Neural cell (in vitro differentiated cells): Measurements from ENCODE around the gene PDE6A. TPM values are rescaled to one million over a fixed set of nuclear protein-coding genes. Genes with fewer than 3 reads are reported as not detected.

ENCODE experiments used
- H2AFZ ChIP-seq: fragments of 200-600, 300-800 bp; sonication (generic), shearing (Covaris generic); 2 replicates; pipeline ENCODE4 v1.6.0; 2014; ENCODE audit warnings: low read depth, mild to moderate bottlenecking, antibody characterized with exemption, low read length, moderate library complexity
- H3F3A ChIP-seq: fragments of 200-600 bp; shearing (Covaris generic); 2 replicates; pipeline ENCODE4 v1.6.1; 2016; ENCODE audit warnings: mild to moderate bottlenecking, moderate library complexity, mixed read lengths, antibody characterized with exemption, low read length; ENCODE audit not compliant: insufficient read depth, poor library complexity, severe bottlenecking
- H3K27ac ChIP-seq: fragments of 200-600, 300-800 bp; sonication (generic), shearing (Covaris generic); 2 replicates; pipeline ENCODE4 v1.5.1; 2014; ENCODE audit warnings: mild to moderate bottlenecking, low read length, moderate library complexity
- H3K27me3 ChIP-seq: fragments of 300-800, 200-600 bp; sonication (generic), shearing (Covaris generic); 2 replicates; pipeline ENCODE4 v1.6.0; 2014; ENCODE audit warnings: mild to moderate bottlenecking, low read depth, low read length, moderate library complexity; ENCODE audit not compliant: insufficient read depth
- H3K36me3 ChIP-seq: fragments of 300-800, 200-600 bp; sonication (generic), shearing (Covaris generic); 2 replicates; pipeline ENCODE4 v1.5.1; 2014; ENCODE audit warnings: mild to moderate bottlenecking, antibody characterized with exemption, low read length, moderate library complexity; ENCODE audit not compliant: insufficient read depth
- H3K4me2 ChIP-seq: fragments of 300-800, 200-600 bp; sonication (generic), shearing (Covaris generic); 2 replicates; pipeline ENCODE4 v1.6.0; 2014; ENCODE audit warnings: mild to moderate bottlenecking, low read length
- H3K4me3 ChIP-seq: fragments of 300-800, 200-600 bp; sonication (generic), shearing (Covaris generic); 2 replicates; pipeline ENCODE4 v1.5.1; 2014; ENCODE audit warnings: mild to moderate bottlenecking, low read length, moderate library complexity
- H3K79me2 ChIP-seq: fragments of 200-600 bp; shearing (Covaris generic); replicated peaks from 2 replicates; pipeline ENCODE4 v1.6.0; 2014; ENCODE audit warnings: mild to moderate bottlenecking, low read length, moderate library complexity; ENCODE audit not compliant: insufficient read depth
- H3K9ac ChIP-seq: fragments of 300-800, 200-600 bp; sonication (generic), shearing (Covaris generic); 2 replicates; pipeline ENCODE4 v1.6.1; 2016; ENCODE audit warnings: mild to moderate bottlenecking, low read length, mixed read lengths
- H3K9me2 ChIP-seq: fragments of 200-600 bp; shearing (Covaris generic); 2 replicates; pipeline ENCODE4 v1.6.1; 2016; ENCODE audit warnings: mild to moderate bottlenecking, low read length, mixed read lengths; ENCODE audit not compliant: insufficient read depth
- H3K9me3 ChIP-seq: fragments of 200-600, 300-800 bp; sonication (generic), shearing (Covaris generic); 2 replicates; pipeline ENCODE4 v1.6.1; 2016; ENCODE audit warnings: mild to moderate bottlenecking, mixed run types, low read length, moderate library complexity, mixed read lengths
- H4K20me1 ChIP-seq: fragments of 200-600 bp; shearing (Covaris generic); 2 replicates; pipeline ENCODE4 v1.6.1; 2016; ENCODE audit warnings: mild to moderate bottlenecking, mixed run types; ENCODE audit not compliant: insufficient read depth
- CTCF ChIP-seq: fragments of 450-650 bp; IDR thresholded peaks from 2 replicates; pipeline ENCODE4 v1.5.1; 2014; ENCODE audit warnings: antibody characterized with exemption, mild to moderate bottlenecking, moderate library complexity; ENCODE audit not compliant: poor library complexity, severe bottlenecking
- EP300 ChIP-seq: fragments of 450-650 bp; conservative IDR thresholded peaks from 2 replicates; pipeline ENCODE4 v1.6.1; 2014; ENCODE audit warnings: antibody characterized with exemption, mild to moderate bottlenecking, moderate library complexity; ENCODE audit not compliant: poor library complexity, severe bottlenecking
- EZH2 ChIP-seq: fragments of 200-600, 300-800 bp; shearing (Covaris generic), sonication (generic); IDR thresholded peaks from 2 replicates; pipeline ENCODE4 v1.6.1; 2014; ENCODE audit warnings: antibody characterized with exemption, low read length, borderline replicate concordance, mild to moderate bottlenecking; ENCODE audit not compliant: insufficient read depth, poor library complexity, severe bottlenecking
- MXI1 ChIP-seq: fragments of 450-650 bp; conservative IDR thresholded peaks from 2 replicates; pipeline ENCODE4 v1.6.1; 2014; ENCODE audit warnings: antibody characterized with exemption, mild to moderate bottlenecking; ENCODE audit not compliant: poor library complexity, severe bottlenecking
- POLR2AphosphoS5 ChIP-seq: IDR thresholded peaks from 2 replicates; pipeline ENCODE4 v1.6.1; 2012
- RAD21 ChIP-seq: fragments of 450-650 bp; conservative IDR thresholded peaks from 2 replicates; pipeline ENCODE4 v1.6.1; 2014; ENCODE audit warnings: antibody characterized with exemption, mild to moderate bottlenecking, moderate library complexity
- SMC3 ChIP-seq: fragments of 450-650 bp; conservative IDR thresholded peaks from 2 replicates; pipeline ENCODE4 v1.6.1; 2014; ENCODE audit warnings: antibody characterized with exemption, mild to moderate bottlenecking, moderate library complexity; ENCODE audit not compliant: poor library complexity
- TAF1 ChIP-seq: IDR thresholded peaks from 2 replicates; pipeline ENCODE4 v1.6.1; 2012; ENCODE audit warnings: low read depth
- polyA plus RNA-seq: library from polyadenylated mRNA; depleted of rRNA; stranded (reverse); fragments of >200 nt; gene quantifications from 2 replicates; pipeline ENCODE4 v1.2.3, GENCODE V29; 2014

PDE6A gene
- polyA plus RNA-seq, 1 donor from 2014 or later = not detected

- Histone ChIP-seq H3K9ac (no peak overlapping the region), H3K9me3 (no peaks in the 10 kb centered on the region), H3K79me2 (no peaks in the 10 kb centered on the region), H3K4me2 (no peak overlapping the region), H3K9me2 (no peaks in the 10 kb centered on the region), H3F3A (no peaks in the 10 kb centered on the region), H3K27me3 (no peaks in the 10 kb centered on the region), H2AFZ (no peak overlapping the region), H3K36me3 (no peaks in the 10 kb centered on the region), H3K4me3 (no peak overlapping the region), H3K27ac (no peak overlapping the region), H4K20me1 (no peaks in the 10 kb centered on the region)
- TF ChIP-seq TAF1 (no peak), RAD21 (no peak)
Observed at GRCh38 chr5:149878371-149878770, 66.2 kb downstream of the PDE6A start.

DNA sequence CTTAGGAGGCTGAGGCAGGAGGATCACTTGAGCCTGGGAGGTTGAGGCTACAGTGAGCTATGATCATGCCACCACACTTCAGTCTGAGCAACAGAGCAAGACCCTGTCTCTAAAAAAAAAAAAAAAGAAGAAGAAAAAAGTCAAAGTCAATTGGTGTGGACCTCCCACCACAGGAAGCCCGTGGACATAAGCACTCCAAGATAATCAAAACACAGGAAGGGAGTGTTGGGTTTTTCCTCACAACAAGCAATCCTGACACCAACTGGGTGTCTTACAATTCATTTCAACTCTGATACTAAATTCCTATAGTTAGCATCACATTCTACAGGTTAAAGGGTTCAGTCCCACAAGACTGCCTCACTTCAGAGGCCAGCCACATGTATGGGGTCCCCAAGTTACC lies 70.7 kb downstream of the PDE6A start:
- no peak for TF ChIP-seq RAD21
- no peaks in the 10 kb centered on the region for H3K27me3 ChIP-seq
- H3K27ac ChIP-seq = no peak overlapping the region
- H3K4me3 ChIP-seq = no peak overlapping the region
- H3F3A ChIP-seq = no peaks in the 10 kb centered on the region
- H3K9me3 ChIP-seq = no peaks in the 10 kb centered on the region
- no peaks in the 10 kb centered on the region for H3K9me2 ChIP-seq
- no peak overlapping the region for H2AFZ ChIP-seq
- H4K20me1 ChIP-seq = no peaks in the 10 kb centered on the region
- H3K36me3 ChIP-seq = no peaks in the 10 kb centered on the region
- no peak overlapping the region for H3K4me2 ChIP-seq
- H3K79me2 ChIP-seq = no peaks in the 10 kb centered on the region
- no peak overlapping the region for H3K9ac ChIP-seq

GRCh38 chr5:149872351-149873040 lies 72.1 kb downstream of the PDE6A start:
- Histone ChIP-seq H3K4me2 (no peak overlapping the region), H3K27ac (no peak overlapping the region), H3K9me2 (no peaks in the 10 kb centered on the region), H3K27me3 (no peaks in the 10 kb centered on the region), H4K20me1 (no peaks in the 10 kb centered on the region), H3K79me2 (no peaks in the 10 kb centered on the region), H3K9me3 (no peaks in the 10 kb centered on the region), H2AFZ (no peak overlapping the region), H3K9ac (no peak overlapping the region), H3K4me3 (no peak overlapping the region), H3K36me3 (no peaks in the 10 kb centered on the region), H3F3A (no peaks in the 10 kb centered on the region)
- no peak for TF ChIP-seq SMC3
- no peak for TF ChIP-seq MXI1
- TF ChIP-seq CTCF = no peak
- TF ChIP-seq EZH2 = no peak
- TF ChIP-seq EP300 = no peak

DNA sequence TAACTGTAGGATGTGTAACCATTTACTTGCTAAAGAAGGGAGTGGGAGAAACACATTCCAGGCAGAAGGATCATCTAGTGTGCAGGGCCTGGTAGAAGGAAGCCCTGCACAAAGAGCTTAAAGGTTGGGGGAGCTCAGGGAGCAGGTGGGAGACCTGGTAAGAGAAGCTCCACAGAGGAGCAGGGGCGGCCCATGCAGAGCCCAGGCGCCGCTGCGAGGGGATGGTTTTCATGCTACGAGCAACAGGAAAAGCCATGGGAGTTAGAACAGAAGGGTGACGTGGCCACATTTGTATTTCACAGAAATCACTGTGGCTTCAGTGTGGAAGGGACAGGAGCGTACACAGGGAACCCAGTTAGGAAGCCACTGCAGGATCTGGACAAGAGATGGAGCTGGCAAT lies 73.1 kb downstream of the PDE6A start:
- Histone ChIP-seq H2AFZ (no peak overlapping the region), H3K27me3 (no peaks in the 10 kb centered on the region), H3K36me3 (no peaks in the 10 kb centered on the region), H3K9me2 (no peaks in the 10 kb centered on the region), H4K20me1 (no peaks in the 10 kb centered on the region), H3F3A (no peaks in the 10 kb centered on the region), H3K27ac (no peak overlapping the region), H3K4me2 (no peak overlapping the region), H3K79me2 (no peaks in the 10 kb centered on the region), H3K9ac (no peak overlapping the region), H3K4me3 (no peak overlapping the region), H3K9me3 (no peaks in the 10 kb centered on the region)
- TF ChIP-seq POLR2AphosphoS5 = no peak
